Right kidney (tissue), 1 donor: Measurements from ENCODE around the gene CCDC178.
"Not testable (repeated sequence)": the region's sequence is repeated elsewhere in the genome, so short reads cannot be mapped to it uniquely, and the experiment has no call there.

Experiments used
- DNase-seq: peaks from one replicate; pipeline ENCODE4 v3.0.0-alpha.2; 2016

Gene CCDC178

DNA sequence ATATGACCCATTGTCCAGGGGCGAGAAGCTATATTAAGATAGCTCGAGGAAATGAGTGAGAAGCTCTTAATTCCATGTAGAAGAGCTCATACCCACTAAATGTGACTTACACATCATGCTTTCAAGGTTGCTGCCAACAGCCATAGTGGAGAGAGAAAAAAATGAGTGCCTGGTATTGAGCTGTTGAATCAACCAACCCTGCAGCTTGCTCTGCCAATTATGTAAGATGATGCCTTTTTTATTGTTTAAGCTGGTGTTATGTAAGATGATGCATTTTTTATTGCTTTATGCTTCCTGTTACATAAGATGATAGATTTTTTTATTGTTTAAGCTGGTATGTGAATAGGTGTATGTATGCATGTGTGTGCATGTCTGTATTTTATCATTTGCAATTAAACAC, 228.2 kb downstream of the CCDC178 start:
- no peak for DNase-seq

DNA sequence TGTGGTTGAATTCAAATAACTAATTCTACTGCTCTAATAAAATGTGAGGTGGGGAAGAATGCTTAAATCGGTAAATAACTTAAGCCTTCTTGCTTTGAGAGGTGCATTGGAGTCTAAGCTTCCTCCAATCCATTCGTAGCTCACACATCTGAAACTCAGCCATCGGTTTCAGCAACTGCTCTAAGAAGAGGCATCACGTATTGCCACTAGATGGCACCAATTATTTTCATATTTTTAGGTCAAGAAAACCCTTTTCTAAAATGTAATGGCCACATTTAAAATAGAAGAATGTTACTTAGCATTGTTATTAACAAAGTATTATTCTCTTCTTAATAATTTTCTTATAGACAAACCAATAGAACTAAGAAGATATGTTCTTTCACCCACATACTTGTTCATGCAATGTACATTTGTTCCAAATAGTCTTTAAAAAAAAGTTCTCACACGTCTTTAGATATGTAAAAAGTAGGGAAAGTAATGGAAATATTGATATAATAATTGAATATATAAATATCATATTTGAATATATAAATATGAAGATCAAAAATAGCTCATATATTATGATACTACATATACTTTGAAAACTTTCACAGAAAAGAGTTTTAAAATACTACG, 229.8 kb downstream of the CCDC178 start:
- DNase-seq: no peak

DNA sequence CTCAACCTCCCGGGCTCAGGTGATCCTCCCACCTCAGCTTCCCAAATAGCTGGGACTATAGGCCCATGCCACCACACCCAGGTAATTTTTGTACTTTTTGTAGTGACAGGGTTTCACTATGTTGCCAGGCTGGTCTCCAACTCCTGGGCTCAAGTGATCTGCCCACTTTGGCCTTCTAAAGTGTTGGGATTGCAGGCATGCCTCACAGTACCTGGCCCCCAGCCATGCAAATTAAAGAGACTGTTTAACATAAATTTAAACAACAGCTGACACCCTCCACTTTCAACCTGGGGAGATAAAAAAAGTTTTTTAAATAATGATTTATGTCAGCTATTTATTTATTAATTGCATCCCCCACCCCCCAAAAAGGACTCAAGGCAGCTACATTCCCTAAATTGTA, 234.7 kb downstream of the CCDC178 start:
- DNase-seq: no peak

DNA sequence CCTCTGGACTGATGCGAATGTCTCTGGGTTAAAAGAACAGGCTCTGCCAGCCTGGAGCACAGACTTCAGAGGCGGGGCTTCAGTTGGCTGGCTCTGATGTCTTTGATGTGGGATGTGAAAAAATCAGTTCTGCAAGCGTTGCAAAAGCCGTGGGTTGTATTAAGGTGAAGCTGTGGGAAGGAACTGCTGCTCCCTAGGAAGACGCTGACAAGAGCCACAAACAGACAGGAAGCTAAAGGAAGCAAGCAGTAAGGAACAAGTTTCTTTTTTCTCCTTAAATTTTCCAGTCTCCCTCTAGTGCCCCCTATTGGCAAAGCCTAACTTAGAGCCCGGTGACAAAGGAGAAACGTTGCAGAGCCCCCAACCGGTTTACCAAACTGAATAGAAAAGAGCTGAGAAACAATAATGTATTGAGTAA, 239.0 kb downstream of the CCDC178 start:
- peak; percentile 58 for DNase-seq

- no peak for DNase-seq
Observed at GRCh38 chr18:33195795-33196194, 244.7 kb downstream of the CCDC178 start.

DNA sequence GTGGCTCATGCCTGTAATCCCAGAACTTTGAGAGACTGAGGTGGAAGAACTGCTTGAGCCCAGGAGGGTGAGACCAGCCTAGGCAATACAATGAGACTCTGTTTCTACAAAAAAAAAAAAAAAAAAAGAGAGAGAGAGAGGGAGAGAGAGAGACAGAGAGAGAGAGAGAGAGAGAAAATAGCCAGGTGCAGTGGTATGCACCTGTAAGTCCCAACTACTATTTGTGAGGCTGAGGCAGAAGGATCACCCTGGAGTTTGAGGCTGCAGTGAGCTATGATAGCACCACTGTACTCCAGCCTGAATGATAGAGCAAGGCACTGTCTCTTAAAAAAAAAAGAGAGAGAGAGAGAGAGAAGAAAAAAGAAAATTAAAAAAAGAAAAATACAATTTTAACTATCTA, 245.7 kb downstream of the CCDC178 start:
- DNase-seq: no peak

- no peak for DNase-seq
Observed at GRCh38 chr18:33184958-33185357, 255.6 kb downstream of the CCDC178 start.

- no peak for DNase-seq
Observed at GRCh38 chr18:33184175-33184574, 256.3 kb downstream of the CCDC178 start.

GRCh38 chr18:33183136-33183535, 257.4 kb downstream of the CCDC178 start:
- no peak for DNase-seq

DNA sequence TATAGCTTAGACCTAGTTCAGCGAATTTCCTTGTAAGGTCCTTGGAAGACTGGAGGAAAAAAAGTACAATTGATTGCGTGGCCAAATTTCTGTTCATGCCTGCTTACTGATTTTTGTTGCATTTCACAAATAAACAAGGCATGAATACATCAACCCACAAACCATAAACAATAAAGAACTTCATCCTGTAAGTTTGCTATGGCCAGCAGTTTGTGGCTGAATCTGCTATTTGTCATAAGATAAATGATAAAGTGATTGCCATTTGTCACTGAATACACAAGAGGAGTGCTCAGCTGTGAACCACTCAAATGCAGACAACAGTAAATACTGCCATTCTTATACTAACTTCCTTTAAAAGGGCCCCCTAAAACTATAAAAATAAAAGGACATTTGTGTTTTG, 259.5 kb downstream of the CCDC178 start:
- no peak for DNase-seq

- no peak for DNase-seq
Observed at GRCh38 chr18:33169218-33169617, 271.3 kb downstream of the CCDC178 start.

- DNase-seq: not testable (repeated sequence)
Observed at GRCh38 chr18:33164121-33164520, 276.4 kb downstream of the CCDC178 start.

DNA sequence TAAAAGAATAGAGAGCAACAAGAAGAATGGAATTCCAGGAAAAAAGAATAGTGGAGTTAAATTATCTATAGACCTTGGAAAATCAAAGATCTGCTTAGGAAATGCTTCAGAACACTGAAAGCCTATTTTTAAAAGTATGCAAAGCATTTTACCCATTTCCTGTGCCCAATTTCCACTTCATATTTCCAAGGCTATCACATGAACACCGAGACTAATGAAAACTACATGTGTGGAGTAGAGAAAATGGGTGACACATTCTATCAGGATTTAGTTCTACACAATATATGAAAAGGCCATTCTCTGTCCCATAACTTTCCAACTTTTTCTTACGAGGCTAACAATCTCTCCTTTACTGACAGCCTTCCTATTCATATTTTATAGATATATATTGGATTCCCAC, 279.4 kb downstream of the CCDC178 start:
- no peak for DNase-seq

GRCh38 chr18:33159151-33159550, 281.4 kb downstream of the CCDC178 start:
- no peak for DNase-seq

GRCh38 chr18:33157893-33158292, 282.6 kb downstream of the CCDC178 start:
- no peak for DNase-seq

GRCh38 chr18:33156906-33157470, 283.5 kb downstream of the CCDC178 start:
- DNase-seq: no peak

DNA sequence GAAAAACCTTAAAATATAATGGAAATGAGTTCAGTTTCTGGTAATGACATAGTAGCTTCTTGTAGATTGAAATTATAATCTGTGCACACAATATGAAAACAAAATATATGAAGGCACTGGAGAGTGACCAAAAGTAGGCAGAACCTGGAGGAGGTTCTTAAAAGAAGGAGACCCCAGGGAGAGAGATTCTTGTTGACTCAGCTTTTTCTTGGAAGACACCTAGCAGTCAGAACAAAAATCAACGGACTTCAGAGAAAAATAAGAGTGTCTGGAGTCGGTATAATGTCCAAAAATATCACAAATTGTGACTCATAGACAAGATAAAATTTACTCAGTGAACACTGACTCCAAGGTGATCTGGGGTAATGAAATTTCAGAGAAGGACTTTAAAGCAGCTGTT, 286.5 kb downstream of the CCDC178 start:
- no peak for DNase-seq

DNA sequence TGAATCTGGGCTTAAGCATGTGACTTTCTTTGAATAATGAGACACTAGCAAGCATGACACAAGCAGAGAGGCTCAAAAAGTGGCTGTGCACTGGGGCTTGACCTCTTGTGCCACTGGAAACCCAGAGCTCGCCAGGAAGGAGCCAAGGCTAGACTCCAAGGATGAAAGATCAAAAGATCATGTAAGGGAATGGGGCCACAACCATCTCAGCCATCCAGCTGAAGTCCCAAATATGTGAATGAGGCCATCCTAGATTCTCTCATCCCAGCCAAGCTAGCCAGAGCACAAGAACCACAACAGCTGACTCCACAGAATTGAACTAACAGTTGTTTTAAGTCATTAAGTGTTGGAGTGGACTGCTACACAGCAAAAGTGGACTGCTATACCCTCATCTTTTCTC, 288.1 kb downstream of the CCDC178 start:
- DNase-seq: no peak

DNA sequence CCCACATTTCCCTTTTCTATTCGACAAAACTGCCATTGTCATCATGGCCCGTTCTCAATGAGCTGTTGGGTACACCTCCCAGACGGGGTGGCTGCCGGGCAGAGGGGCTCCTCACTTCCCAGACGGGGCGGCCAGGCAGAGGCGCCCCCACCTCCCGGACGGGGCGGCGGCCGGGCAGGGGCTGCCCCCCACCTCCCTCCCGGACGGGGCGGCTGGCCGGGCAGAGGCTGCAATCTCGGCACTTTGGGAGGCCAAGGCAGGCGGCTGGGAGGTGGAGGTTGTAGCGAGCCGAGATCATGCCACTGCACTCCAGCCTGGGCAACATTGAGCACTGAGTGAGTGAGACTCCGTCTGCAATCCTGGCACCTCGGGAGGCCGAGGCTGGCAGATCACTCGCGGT, 292.7 kb downstream of the CCDC178 start:
- DNase-seq: not testable (repeated sequence)

DNA sequence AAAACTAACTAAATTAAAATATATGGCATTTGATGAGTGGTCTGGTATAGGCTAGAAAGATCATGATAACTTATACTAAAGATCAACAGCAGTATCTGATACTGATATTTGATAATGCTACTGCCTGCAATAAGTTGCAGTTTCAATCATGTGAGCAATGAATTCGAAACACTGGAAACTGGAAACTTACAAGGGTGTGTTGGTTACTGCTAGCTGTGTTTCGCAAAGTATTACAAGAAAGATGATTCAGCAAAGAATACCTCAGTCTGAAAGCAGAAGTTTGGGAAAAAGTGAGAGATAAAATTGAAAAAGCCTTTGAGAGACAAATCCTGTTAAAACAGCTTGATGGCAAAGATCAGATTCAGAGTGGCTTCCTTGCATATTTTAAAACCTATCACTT, 294.5 kb downstream of the CCDC178 start:
- DNase-seq: no peak

DNA sequence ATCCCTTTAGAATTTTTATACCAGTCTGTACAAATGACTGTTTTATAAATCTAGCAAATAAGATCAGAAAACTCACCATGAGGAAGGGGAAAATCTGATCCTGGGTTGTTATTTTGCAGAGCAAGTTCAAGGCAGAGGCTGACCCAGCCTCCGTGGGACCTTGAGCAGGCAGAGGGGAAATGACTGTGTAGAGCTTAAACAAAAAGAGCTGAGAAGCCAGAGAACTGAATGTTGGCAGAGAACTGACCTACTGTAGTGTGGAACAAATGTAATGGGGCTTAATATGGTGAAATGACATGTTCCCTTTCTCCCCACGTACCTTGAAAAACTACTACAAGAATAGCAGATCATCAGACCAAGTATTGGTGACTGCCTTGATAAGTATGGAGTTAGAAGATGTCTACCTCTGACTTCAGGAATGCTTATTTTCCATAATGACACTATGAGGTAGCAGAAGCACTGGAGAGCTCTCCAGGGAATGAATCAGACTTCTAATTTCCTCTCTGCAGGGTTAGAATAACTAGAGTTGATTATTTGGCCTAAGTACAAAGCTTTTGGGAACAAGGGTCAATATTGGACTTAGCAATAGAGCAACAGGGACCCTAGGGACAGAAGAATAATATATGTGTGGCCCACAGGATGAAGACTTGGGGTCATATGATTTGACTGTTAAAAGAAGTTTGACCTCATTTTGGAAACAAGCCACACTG, 304.4 kb downstream of the CCDC178 start:
- no peak for DNase-seq

DNA sequence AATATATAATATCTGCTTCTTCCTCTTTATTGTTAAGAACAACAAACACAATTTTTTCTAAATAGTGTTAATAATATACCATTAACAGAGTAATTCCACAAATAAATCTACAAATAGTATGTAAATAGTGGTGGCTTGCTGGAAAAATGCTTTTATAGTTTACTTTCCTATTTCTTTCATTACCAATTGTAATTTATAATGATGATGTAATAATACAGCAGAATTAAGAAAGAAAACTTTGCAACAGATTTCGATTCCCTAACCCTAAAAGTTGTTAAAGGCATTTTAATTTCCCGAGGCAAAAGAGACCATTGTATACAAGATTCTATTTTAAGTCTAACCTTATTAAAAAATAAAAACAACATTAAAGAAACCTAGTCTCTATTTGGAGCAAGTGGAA, 307.9 kb downstream of the CCDC178 start:
- DNase-seq: no peak

GRCh38 chr18:33128581-33128980, 311.9 kb downstream of the CCDC178 start:
- DNase-seq: no peak
